ENCODE measurements around the gene KRIT1. TPM values are rescaled to one million over a fixed set of nuclear protein-coding genes. Genes with fewer than 3 reads are reported as not detected.

Gene KRIT1
- total RNA-seq, 1 experiment from 2014 or later, result 34.9 TPM

DNA sequence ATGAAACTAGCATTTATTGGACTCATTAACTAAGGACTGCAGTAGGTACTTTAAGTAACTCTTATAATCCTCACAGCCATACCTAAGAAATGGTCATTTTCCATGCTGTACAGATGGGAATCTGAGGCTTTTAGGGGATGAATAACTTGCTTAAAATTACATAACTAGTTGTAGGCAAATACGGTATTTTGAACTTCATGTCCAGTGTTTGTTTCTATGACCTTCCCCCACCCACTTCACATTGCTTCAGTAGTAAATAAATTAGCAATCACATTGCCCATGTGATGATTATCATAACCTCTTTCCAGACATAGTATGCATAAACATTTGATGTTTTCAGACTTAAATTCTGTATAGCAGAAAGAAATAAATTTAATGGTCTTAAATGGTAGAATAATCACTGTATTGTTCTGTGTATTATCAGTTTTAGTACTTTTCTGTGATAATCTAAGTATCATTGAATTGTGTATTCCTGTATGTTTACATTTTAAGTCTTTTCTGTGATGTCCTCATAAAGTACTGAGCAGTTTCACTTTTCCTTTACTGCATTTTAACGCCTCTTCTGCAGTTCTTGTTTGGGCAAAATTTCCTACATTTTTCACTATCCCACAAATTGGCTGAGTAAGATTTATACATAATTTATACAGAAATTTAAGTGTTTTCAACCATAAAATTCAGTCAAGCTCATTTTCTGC, 48.3 kb upstream of the KRIT1 start:
- peaks cover 0 to 7% (median 4%) of the 10 kb centered on the region in 3 experiments; a peak in 3 of 7 replicates for H3K36me3 Mint-ChIP-seq (ENCODE audit: insufficient read depth in 1 of 3, low read depth in 3 of 3)
- no peaks in the 10 kb centered on the region for H4K20me1 ChIP-seq (ENCODE audit: control insufficient read depth, insufficient read depth, insufficient read length)
- no peak overlapping the region for H3K4me2 ChIP-seq (ENCODE audit: insufficient read depth, insufficient read length, low read length)

More for the DNA sequence above, 48.3 kb upstream of the KRIT1 start:
- no peak for DNase-seq
- H2BK120ac ChIP-seq (ENCODE audit: low read depth, low read length, poor library complexity, severe bottlenecking), result no peak overlapping the region
- no peak overlapping the region for H2BK20ac ChIP-seq (ENCODE audit: low read depth, low read length, poor library complexity, severe bottlenecking)
- H3K23me2 ChIP-seq (ENCODE audit: insufficient read length, low read depth, low read length, poor library complexity, severe bottlenecking), result no peaks in the 10 kb centered on the region
- H3K9ac ChIP-seq (ENCODE audit: extremely low read depth, insufficient read length, low read length), result no peak overlapping the region
- H4K8ac ChIP-seq (replicated peaks; ENCODE audit: insufficient read length, low read depth, low read length), result no peak overlapping the region
- H3K14ac ChIP-seq (ENCODE audit: insufficient read depth, low read length), result no peak overlapping the region
- H2BK5ac ChIP-seq (ENCODE audit: insufficient read length, low read length), result no peak overlapping the region
- no peaks in the 10 kb centered on the region for H3K9me3 ChIP-seq (ENCODE audit: control insufficient read depth, low read depth, low read length)
- H2AK5ac ChIP-seq (ENCODE audit: insufficient read length, low read length), result no peak overlapping the region
- H2BK12ac ChIP-seq (ENCODE audit: insufficient read length, low read depth, low read length), result no peak overlapping the region
- H3K27me3 Mint-ChIP-seq (ENCODE audit: low read depth), result no peaks in the 10 kb centered on the region
- no peaks in the 10 kb centered on the region for H3K79me1 ChIP-seq (ENCODE audit: insufficient read depth, low read depth, low read length, poor library complexity, severe bottlenecking)
- no peaks in the 10 kb centered on the region for H3K9me3 Mint-ChIP-seq
- no peak overlapping the region for H3K18ac ChIP-seq (ENCODE audit: insufficient read length, low read depth, low read length)
- no CpG with 5 or more reads among the region's 2 CpGs for WGBS (ENCODE audit: extremely low coverage, insufficient read length, low lambda C conversion rate)
- no peak overlapping the region for H3K27ac ChIP-seq (ENCODE audit: insufficient read length, low read depth, low read length)
- no peak overlapping the region for H3K4me3 Mint-ChIP-seq
- H2AFZ ChIP-seq (ENCODE audit: low read length), result no peak overlapping the region
- TF ChIP-seq, protein P1, sequence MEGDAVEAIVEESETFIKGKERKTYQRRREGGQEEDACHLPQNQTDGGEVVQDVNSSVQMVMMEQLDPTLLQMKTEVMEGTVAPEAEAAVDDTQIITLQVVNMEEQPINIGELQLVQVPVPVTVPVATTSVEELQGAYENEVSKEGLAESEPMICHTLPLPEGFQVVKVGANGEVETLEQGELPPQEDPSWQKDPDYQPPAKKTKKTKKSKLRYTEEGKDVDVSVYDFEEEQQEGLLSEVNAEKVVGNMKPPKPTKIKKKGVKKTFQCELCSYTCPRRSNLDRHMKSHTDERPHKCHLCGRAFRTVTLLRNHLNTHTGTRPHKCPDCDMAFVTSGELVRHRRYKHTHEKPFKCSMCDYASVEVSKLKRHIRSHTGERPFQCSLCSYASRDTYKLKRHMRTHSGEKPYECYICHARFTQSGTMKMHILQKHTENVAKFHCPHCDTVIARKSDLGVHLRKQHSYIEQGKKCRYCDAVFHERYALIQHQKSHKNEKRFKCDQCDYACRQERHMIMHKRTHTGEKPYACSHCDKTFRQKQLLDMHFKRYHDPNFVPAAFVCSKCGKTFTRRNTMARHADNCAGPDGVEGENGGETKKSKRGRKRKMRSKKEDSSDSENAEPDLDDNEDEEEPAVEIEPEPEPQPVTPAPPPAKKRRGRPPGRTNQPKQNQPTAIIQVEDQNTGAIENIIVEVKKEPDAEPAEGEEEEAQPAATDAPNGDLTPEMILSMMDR (conservative IDR thresholded peaks at IDR 0.05), result no peak
- H3K4me1 ChIP-seq (ENCODE audit: insufficient read depth, low read length), result no peaks in the 10 kb centered on the region
- peaks cover 18 to 25% of the 10 kb centered on the region in 2 experiments for H3K4me1 Mint-ChIP-seq
- no peak overlapping the region for H3K4ac ChIP-seq (ENCODE audit: low read depth, low read length)
- H3K79me2 ChIP-seq (ENCODE audit: insufficient read depth, low read length), result peaks cover 1% of the 10 kb centered on the region; the same call in 1 of the 2 replicates
- H4K91ac ChIP-seq (ENCODE audit: insufficient read length, low read depth, low read length), result no peak overlapping the region
- H3K27ac Mint-ChIP-seq, result no peak overlapping the region; a peak in 1 of 7 replicates
- H3K27me3 ChIP-seq (ENCODE audit: insufficient read depth, low read length), result no peaks in the 10 kb centered on the region
- H3K23ac ChIP-seq (ENCODE audit: insufficient read length, low read depth, low read length), result no peak overlapping the region
- no peak overlapping the region for H2BK15ac ChIP-seq (ENCODE audit: low read depth, low read length)
- no peak overlapping the region for H4K5ac ChIP-seq (ENCODE audit: insufficient read length, low read depth, low read length)
- no peak overlapping the region for H3K56ac ChIP-seq (ENCODE audit: insufficient read length, low read depth, low read length)
- H3T11ph ChIP-seq (ENCODE audit: low read length), result no peak overlapping the region

Measured in H9 (cell line).